Ovary (tissue), 9 donors: ENCODE data around the gene AUTS2. TPM values are rescaled to one million over a fixed set of nuclear protein-coding genes. Genes with fewer than 3 reads are reported as not detected.
A peak's percentile ranks its signal among the peaks of the same experiment; 100 is the strongest.

ENCODE experiments used
- DNase-seq, 5 donors: peaks; one replicate each; pipeline ENCODE4 v3.0.0-alpha.2; 2019 to 2020
- H3K27ac ChIP-seq, 2 donors: fragments of 200-600 bp; one replicate each; pipeline versions ENCODE4 v1.5.1 to v1.8.0; 2019 to 2022
- H3K27me3 ChIP-seq: fragments of 200-600 bp; one replicate; pipeline ENCODE4 v1.8.0; 2022
- H3K36me3 ChIP-seq: fragments of 200-600 bp; sonication (generic); one replicate; pipeline ENCODE4 v1.5.1; 2019
- H3K4me1 ChIP-seq: one replicate; pipeline ENCODE4 v1.8.1; 2013; ENCODE audit warnings: mild to moderate bottlenecking, moderate library complexity; ENCODE audit not compliant: insufficient read depth
- H3K4me3 ChIP-seq: fragments of 200-600 bp; sonication (generic); one replicate; pipeline ENCODE4 v1.5.1; 2017
- H3K9me3 ChIP-seq, 2 donors: fragments of 200-600 bp in 1 of 2; sonication (generic) in 1 of 2; one replicate each; pipeline versions ENCODE4 v1.5.1 to v1.8.1; 2013 to 2019; ENCODE audit warnings: mild to moderate bottlenecking in 1 of 2, moderate library complexity in 1 of 2
- EP300 ChIP-seq: sonication (generic); formaldehyde crosslinking; IDR thresholded peaks from one replicate; pipeline ENCODE4 v1.6.1; 2017; ENCODE audit warnings: antibody characterized with exemption
- POLR2A ChIP-seq: fragments of 450-650 bp; IDR thresholded peaks from one replicate; pipeline ENCODE4 v1.6.1; 2017; ENCODE audit warnings: antibody characterized with exemption, mild to moderate bottlenecking, moderate library complexity
- WGBS, 3 donors: extraction: QIAGEN DNeasy Blood & Tissue Kit in 1 of 3; methylation state at CpG; one replicate each; pipeline versions ENCODE4 v1.1.5 to v1.1.7; 2013 to 2017; 5-methylcytosine and 5-hydroxymethylcytosine counted together
- intact Hi-C, 4 donors: fragments of 100-400 bp; cut with DNase I; formaldehyde crosslinking; loops; one replicate each; pipeline versions ENCODE4 v1.11.0 to v1.15.1; 2022 to 2023
- polyA plus RNA-seq, 2 donors: library from polyadenylated mRNA; stranded (reverse); fragments of 200-250 nt in 1 of 2; fragments of 350-450 nt in 1 of 2; fragmentation: Illumina TruSeq in 1 of 2; extraction: RNeasy Lipid Tissue Mini Kit (QIAGEN cat#74804) in 1 of 2; gene quantifications; one replicate each; pipeline ENCODE4 v1.2.3, GENCODE V29; 2013 to 2014
- total RNA-seq, 7 donors: library from RNA; depleted of rRNA in 2 of 7; stranded (reverse); fragments of >200 nt in 2 of 7; fragmentation: NEBNext Ultra II Directional in 3 of 7; extraction: Animal tissue kit (Norgen Biotek cat#: 25700) in 3 of 7; gene quantifications; one replicate each; pipeline versions ENCODE4 v1.1.0 to v1.2.4, GENCODE V29; 2016 to 2023
- TF ChIP-seq, protein P1 (sequence below), 3 donors: fragments of 450-650 bp in 2 of 3; fragments of 200-600 bp in 1 of 3; IDR thresholded peaks; one replicate each; pipeline versions ENCODE4 v1.5.1 to v1.8.0; 2016 to 2022; ENCODE audit warnings: antibody characterized with exemption in 3 of 3, mild to moderate bottlenecking in 1 of 3
- donor health status: DM: no; HTN: no; CAD: no; lungs with moderate emphysema.
- donor health status: DM: no; HTN: no; CAD: no.
- donor health status: Bipolar disorder and iron deficiency.
- donor health status: DM: yes; HTN: yes; CAD: no.
- donor health status: DM: no; HTN: no; CAD: no.
- donor health status: DM: yes; HTN: yes; CAD: no.

The AUTS2 gene
- total and polyA plus RNA-seq, 9 donors = 18.3 to 60.9 (median 44.9) TPM

DNA sequence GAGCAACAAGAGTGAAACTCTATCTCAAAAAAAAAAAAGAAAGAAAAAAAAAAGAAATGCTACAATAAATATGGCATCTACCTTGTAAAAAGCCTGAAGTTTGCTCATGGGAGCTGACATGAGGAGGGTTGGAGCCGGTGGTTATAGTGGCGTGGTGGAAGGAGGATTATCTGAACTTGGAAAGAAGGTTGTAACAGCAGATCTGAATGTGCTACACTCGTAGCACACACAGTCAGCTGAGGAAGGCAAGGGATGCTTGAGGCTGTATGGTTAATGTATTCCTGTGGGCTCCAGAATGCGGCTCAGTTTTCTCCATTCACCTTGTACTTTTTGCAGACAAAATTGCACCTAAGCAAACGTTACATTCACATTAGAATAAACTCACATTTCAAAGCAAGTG is 1143.4 kb downstream of the AUTS2 start:
- no peak for DNase-seq
- peaks cover 18% of the 10 kb centered on the region for H3K4me1 ChIP-seq
- H3K27ac ChIP-seq = no peak overlapping the region
- H3K27me3 ChIP-seq = no peaks in the 10 kb centered on the region
- H3K9me3 ChIP-seq = no peaks in the 10 kb centered on the region
- H3K4me3 ChIP-seq = no peak overlapping the region
- 88 to 91% (median 91%) methylated on average over 5 of the region's 5 CpGs for WGBS, 3 donors
- intact Hi-C loops = no loop called here
- TF ChIP-seq POLR2A = no peak
- TF ChIP-seq EP300 = no peak
- TF ChIP-seq, protein P1, sequence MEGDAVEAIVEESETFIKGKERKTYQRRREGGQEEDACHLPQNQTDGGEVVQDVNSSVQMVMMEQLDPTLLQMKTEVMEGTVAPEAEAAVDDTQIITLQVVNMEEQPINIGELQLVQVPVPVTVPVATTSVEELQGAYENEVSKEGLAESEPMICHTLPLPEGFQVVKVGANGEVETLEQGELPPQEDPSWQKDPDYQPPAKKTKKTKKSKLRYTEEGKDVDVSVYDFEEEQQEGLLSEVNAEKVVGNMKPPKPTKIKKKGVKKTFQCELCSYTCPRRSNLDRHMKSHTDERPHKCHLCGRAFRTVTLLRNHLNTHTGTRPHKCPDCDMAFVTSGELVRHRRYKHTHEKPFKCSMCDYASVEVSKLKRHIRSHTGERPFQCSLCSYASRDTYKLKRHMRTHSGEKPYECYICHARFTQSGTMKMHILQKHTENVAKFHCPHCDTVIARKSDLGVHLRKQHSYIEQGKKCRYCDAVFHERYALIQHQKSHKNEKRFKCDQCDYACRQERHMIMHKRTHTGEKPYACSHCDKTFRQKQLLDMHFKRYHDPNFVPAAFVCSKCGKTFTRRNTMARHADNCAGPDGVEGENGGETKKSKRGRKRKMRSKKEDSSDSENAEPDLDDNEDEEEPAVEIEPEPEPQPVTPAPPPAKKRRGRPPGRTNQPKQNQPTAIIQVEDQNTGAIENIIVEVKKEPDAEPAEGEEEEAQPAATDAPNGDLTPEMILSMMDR (IDR thresholded peaks at IDR 0.05) = no peak
- no peaks in the 10 kb centered on the region for H3K36me3 ChIP-seq

DNA sequence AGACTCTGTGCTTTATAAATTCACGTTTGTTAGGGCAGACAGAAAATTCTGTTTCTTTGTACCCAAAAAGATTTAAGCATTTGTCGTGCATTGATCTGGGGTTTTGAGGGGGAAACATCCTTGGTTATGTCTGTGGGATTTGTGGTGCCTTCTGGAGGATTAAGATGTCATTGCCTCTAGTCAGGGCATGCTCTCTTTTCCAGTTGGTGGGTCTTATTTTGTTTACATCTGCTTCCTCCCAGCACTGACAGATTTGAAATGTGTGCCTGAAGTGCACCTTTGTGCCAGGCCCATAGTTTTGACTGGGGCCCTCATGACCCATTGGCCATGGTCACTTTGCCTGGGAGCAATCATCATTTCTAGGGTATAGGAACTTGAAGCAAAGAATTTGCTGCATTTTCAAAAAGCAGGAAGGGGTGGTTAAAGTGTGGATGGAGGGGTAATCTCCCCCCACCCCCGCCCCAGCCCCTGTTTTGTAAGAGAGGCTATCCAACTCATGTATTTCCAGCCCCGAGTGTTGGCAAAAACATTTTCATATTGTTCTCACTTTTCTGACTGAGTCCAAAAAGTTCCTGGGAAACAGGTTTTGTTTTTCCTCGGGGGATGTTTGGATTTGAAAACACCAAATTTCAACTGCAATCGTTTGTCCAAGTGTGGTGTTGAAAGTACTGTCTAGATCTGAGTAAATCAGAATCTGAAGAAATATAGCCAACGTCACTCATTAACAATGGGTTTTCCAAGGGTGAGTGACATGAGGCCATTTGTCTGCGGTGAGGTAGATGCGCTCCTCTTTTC is 1145.5 kb downstream of the AUTS2 start:
- peak overlapping the region in 1 of 2 donors; percentile 65 for H3K27ac ChIP-seq
- intact Hi-C loops = no loop called here

DNA sequence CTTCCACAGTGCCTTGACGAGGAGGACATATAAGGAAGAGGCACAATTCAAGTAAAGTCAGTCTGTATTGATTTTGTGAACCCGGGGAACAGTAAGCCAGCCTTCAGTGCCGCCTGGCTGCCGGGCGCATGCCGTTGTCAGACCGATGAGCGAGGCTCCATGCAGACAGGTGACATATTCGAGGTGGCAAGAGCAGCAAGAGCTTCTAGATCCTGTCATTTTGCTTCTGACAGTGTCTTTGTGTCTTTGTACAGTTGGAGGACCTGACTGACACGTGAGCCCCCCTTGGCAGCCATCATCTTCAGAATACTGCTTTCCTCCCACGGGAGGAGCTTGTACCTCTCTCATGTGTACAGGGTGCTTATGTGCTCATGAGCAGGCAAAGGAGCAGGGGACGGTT is 1146.2 kb downstream of the AUTS2 start:
- no peak for DNase-seq
- H3K9me3 ChIP-seq = no peaks in the 10 kb centered on the region
- no peaks in the 10 kb centered on the region for H3K36me3 ChIP-seq
- intact Hi-C loops = no loop called here
- peaks cover 11% of the 10 kb centered on the region for H3K4me1 ChIP-seq
- 89 to 91% (median 90%) methylated on average over 12 of the region's 12 CpGs for WGBS, 3 donors
- TF ChIP-seq, protein P1 (IDR thresholded peaks at IDR 0.05) = no peak
- TF ChIP-seq POLR2A (no peak), EP300 (no peak)
- H3K4me3 ChIP-seq = no peak overlapping the region
- no peaks in the 10 kb centered on the region for H3K27me3 ChIP-seq
- H3K27ac ChIP-seq = peak overlapping the region in 1 of 2 donors; percentile 65

More for the DNA sequence above, 1145.5 kb downstream of the AUTS2 start:
- Histone ChIP-seq H3K27me3 (no peaks in the 10 kb centered on the region), H3K4me1 (peaks cover 13% of the 10 kb centered on the region), H3K36me3 (no peaks in the 10 kb centered on the region), H3K4me3 (no peak overlapping the region), H3K9me3 (no peaks in the 10 kb centered on the region)
- DNase-seq = no peak
- WGBS, 3 donors = 40 to 47% (median 44%) methylated on average over 9 of the region's 9 CpGs
- TF ChIP-seq EP300 (no peak), POLR2A (no peak)
- TF ChIP-seq, protein P1 (IDR thresholded peaks at IDR 0.05) = no peak

DNA sequence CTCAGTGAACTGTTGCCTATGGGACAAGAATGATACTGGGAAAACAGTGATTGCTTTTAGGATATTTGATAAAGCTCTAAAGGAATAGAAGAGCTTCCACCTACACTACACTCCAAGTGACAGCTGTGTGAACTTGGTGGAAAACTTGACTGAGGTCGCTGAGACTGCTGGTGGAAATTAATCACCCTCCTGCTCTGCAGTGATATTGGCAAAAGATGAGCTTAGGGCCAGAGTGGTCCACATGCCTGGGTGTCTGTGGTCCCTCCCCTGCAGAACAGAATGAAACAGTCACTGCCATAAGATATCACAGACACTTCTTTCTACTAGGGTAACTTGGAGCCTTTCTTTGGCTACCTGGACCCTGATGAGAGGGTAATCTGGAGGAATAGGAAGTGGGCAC is 1151.6 kb downstream of the AUTS2 start:
- no peak for TF ChIP-seq EP300
- WGBS, 3 donors = 66 to 90% (median 75%) methylated on average over 1 of the region's 1 CpG
- Histone ChIP-seq H3K9me3 (no peaks in the 10 kb centered on the region), H3K4me1 (no peaks in the 10 kb centered on the region), H3K27me3 (no peaks in the 10 kb centered on the region), H3K4me3 (no peak overlapping the region), H3K27ac (no peak overlapping the region), H3K36me3 (no peaks in the 10 kb centered on the region)
- DNase-seq = no peak
- intact Hi-C loops = no loop called here

DNA sequence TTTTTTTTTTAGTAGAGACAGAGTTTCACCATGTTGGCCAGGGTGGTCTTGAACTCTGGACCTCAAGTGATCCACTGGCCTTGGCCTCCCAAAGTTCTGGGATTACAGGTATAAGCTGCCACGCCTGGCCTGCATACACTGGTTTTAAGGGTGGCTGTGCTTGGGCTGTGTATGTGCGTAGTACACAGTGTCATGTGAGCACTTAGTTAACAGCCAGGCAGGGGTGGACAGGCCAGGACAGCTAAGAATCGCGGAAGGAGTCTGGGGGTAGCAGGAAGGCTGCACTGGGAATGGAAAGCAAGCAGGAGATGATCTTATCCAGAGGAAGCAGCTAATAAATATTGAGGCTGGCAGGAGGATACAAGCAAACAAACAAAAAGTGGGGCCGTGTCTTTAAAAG is 1153.6 kb downstream of the AUTS2 start:
- 67 to 74% (median 71%) methylated on average over 5 of the region's 5 CpGs for WGBS, 3 donors

More for the DNA sequence above, 1153.6 kb downstream of the AUTS2 start:
- Histone ChIP-seq H3K36me3 (no peaks in the 10 kb centered on the region), H3K27me3 (no peaks in the 10 kb centered on the region), H3K27ac (no peak overlapping the region), H3K4me1 (no peaks in the 10 kb centered on the region), H3K9me3 (no peaks in the 10 kb centered on the region), H3K4me3 (no peak overlapping the region)
- TF ChIP-seq, protein P1 (IDR thresholded peaks at IDR 0.05) = no peak
- TF ChIP-seq EP300 (no peak), POLR2A (no peak)
- intact Hi-C loops = no loop called here
- no peak for DNase-seq
